ENCODE measurements around the gene COA5.

The COA5 gene

GRCh38 chr2:98558852-98559530 lies 49.3 kb downstream of the COA5 start:
- H3K9ac ChIP-seq (ENCODE audit: insufficient read length) = no peak overlapping the region
- H3K4me3 ChIP-seq = no peak overlapping the region
- H3K9me3 ChIP-seq (ENCODE audit: low read depth, low read length) = no peaks in the 10 kb centered on the region
- no peak overlapping the region for H3K27ac ChIP-seq
- no peak for DNase-seq (ENCODE audit: low read depth, low spot score)
- no peaks in the 10 kb centered on the region; the same call in 1 of the 2 replicates for H3K36me3 ChIP-seq (ENCODE audit: insufficient read depth, low read length)
- TF ChIP-seq POLR2AphosphoS5 (IDR thresholded peaks at IDR 0.05; ENCODE audit: borderline replicate concordance, low read depth, low read length) (no peak), EZH2 (IDR thresholded peaks at IDR 0.05) (no peak), FOXP2 (optimal IDR thresholded peaks at IDR 0.05; ENCODE audit: control extremely low read depth, extremely low read length, insufficient read depth) (no peak)

GRCh38 chr2:98556344-98557033 lies 51.8 kb downstream of the COA5 start:
- DNase-seq (ENCODE audit: low read depth, low spot score) = no peak
- Histone ChIP-seq H3K4me3 (no peak overlapping the region), H3K9me3 (ENCODE audit: low read depth, low read length) (no peaks in the 10 kb centered on the region), H3K9ac (ENCODE audit: insufficient read length) (no peak overlapping the region), H3K27ac (no peak overlapping the region), H3K36me3 (ENCODE audit: insufficient read depth, low read length) (peaks cover 6% of the 10 kb centered on the region; the same call in 1 of the 2 replicates)
- TF ChIP-seq FOXP2 (optimal IDR thresholded peaks at IDR 0.05; ENCODE audit: control extremely low read depth, extremely low read length, insufficient read depth) (no peak), POLR2AphosphoS5 (IDR thresholded peaks at IDR 0.05; ENCODE audit: borderline replicate concordance, low read depth, low read length) (no peak), EZH2 (IDR thresholded peaks at IDR 0.05) (no peak)

GRCh38 chr2:98555696-98556095 lies 52.6 kb downstream of the COA5 start:
- DNase-seq (ENCODE audit: low read depth, low spot score) = no peak
- Histone ChIP-seq H3K9me3 (ENCODE audit: low read depth, low read length) (no peaks in the 10 kb centered on the region), H3K27ac (no peak overlapping the region), H3K4me3 (no peak overlapping the region), H3K9ac (ENCODE audit: insufficient read length) (no peak overlapping the region), H3K36me3 (ENCODE audit: insufficient read depth, low read length) (peaks cover 6% of the 10 kb centered on the region; the same call in 1 of the 2 replicates)
- TF ChIP-seq POLR2AphosphoS5 (IDR thresholded peaks at IDR 0.05; ENCODE audit: borderline replicate concordance, low read depth, low read length) = no peak
- no peak for TF ChIP-seq EZH2 (IDR thresholded peaks at IDR 0.05)
- no peak for TF ChIP-seq FOXP2 (optimal IDR thresholded peaks at IDR 0.05; ENCODE audit: control extremely low read depth, extremely low read length, insufficient read depth)

GRCh38 chr2:98554116-98554861 lies 54.0 kb downstream of the COA5 start:
- Histone ChIP-seq H3K9me3 (ENCODE audit: low read depth, low read length) (no peaks in the 10 kb centered on the region), H3K4me3 (no peak overlapping the region), H3K9ac (ENCODE audit: insufficient read length) (no peak overlapping the region), H3K36me3 (ENCODE audit: insufficient read depth, low read length) (peaks cover 6% of the 10 kb centered on the region; the same call in 1 of the 2 replicates), H3K27ac (no peak overlapping the region)
- TF ChIP-seq FOXP2 (optimal IDR thresholded peaks at IDR 0.05; ENCODE audit: control extremely low read depth, extremely low read length, insufficient read depth) = no peak
- TF ChIP-seq EZH2 (IDR thresholded peaks at IDR 0.05) = no peak
- no peak for TF ChIP-seq POLR2AphosphoS5 (IDR thresholded peaks at IDR 0.05; ENCODE audit: borderline replicate concordance, low read depth, low read length)
- no peak for DNase-seq (ENCODE audit: low read depth, low spot score)

GRCh38 chr2:98552499-98553179 lies 55.7 kb downstream of the COA5 start:
- no peak overlapping the region for H3K9ac ChIP-seq (ENCODE audit: insufficient read length)
- H3K36me3 ChIP-seq (ENCODE audit: insufficient read depth, low read length) = peaks cover 6% of the 10 kb centered on the region; the same call in 1 of the 2 replicates
- no peak overlapping the region for H3K27ac ChIP-seq
- H3K4me3 ChIP-seq = no peak overlapping the region
- TF ChIP-seq POLR2AphosphoS5 (IDR thresholded peaks at IDR 0.05; ENCODE audit: borderline replicate concordance, low read depth, low read length) = no peak
- TF ChIP-seq FOXP2 (optimal IDR thresholded peaks at IDR 0.05; ENCODE audit: control extremely low read depth, extremely low read length, insufficient read depth) = no peak
- no peak for TF ChIP-seq EZH2 (IDR thresholded peaks at IDR 0.05)
- no peak for DNase-seq (ENCODE audit: low read depth, low spot score)
- H3K9me3 ChIP-seq (ENCODE audit: low read depth, low read length) = no peaks in the 10 kb centered on the region

GRCh38 chr2:98551316-98551715 lies 57.0 kb downstream of the COA5 start:
- no peak overlapping the region for H3K9ac ChIP-seq (ENCODE audit: insufficient read length)
- H3K9me3 ChIP-seq (ENCODE audit: low read depth, low read length) = no peaks in the 10 kb centered on the region
- peaks cover 6% of the 10 kb centered on the region; the same call in 1 of the 2 replicates for H3K36me3 ChIP-seq (ENCODE audit: insufficient read depth, low read length)
- TF ChIP-seq POLR2AphosphoS5 (IDR thresholded peaks at IDR 0.05; ENCODE audit: borderline replicate concordance, low read depth, low read length) (no peak), EZH2 (IDR thresholded peaks at IDR 0.05) (no peak), FOXP2 (optimal IDR thresholded peaks at IDR 0.05; ENCODE audit: control extremely low read depth, extremely low read length, insufficient read depth) (no peak)
- no peak overlapping the region for H3K27ac ChIP-seq
- DNase-seq (ENCODE audit: low read depth, low spot score) = no peak
- H3K4me3 ChIP-seq = no peak overlapping the region

- no peak for TF ChIP-seq POLR2AphosphoS5 (IDR thresholded peaks at IDR 0.05; ENCODE audit: borderline replicate concordance, low read depth, low read length)
- no peak for TF ChIP-seq FOXP2 (optimal IDR thresholded peaks at IDR 0.05; ENCODE audit: control extremely low read depth, extremely low read length, insufficient read depth)
- no peak for TF ChIP-seq EZH2 (IDR thresholded peaks at IDR 0.05)
- Histone ChIP-seq H3K27ac (no peak overlapping the region), H3K36me3 (ENCODE audit: insufficient read depth, low read length) (peaks cover 6% of the 10 kb centered on the region; the same call in 1 of the 2 replicates), H3K4me3 (no peak overlapping the region), H3K9ac (ENCODE audit: insufficient read length) (no peak overlapping the region), H3K9me3 (ENCODE audit: low read depth, low read length) (no peaks in the 10 kb centered on the region)
- DNase-seq (ENCODE audit: low read depth, low spot score) = no peak
Observed at GRCh38 chr2:98550165-98550564, 58.1 kb downstream of the COA5 start.
